GM19455 (cell line): ENCODE data around the gene CDHR2.

Source experiments
- ATAC-seq: cut with Tn5 transposase; IDR thresholded peaks from one replicate; pipeline ENCODE4 v1.9.1; 2021; ENCODE audit not compliant: unreplicated experiment

The CDHR2 gene

DNA sequence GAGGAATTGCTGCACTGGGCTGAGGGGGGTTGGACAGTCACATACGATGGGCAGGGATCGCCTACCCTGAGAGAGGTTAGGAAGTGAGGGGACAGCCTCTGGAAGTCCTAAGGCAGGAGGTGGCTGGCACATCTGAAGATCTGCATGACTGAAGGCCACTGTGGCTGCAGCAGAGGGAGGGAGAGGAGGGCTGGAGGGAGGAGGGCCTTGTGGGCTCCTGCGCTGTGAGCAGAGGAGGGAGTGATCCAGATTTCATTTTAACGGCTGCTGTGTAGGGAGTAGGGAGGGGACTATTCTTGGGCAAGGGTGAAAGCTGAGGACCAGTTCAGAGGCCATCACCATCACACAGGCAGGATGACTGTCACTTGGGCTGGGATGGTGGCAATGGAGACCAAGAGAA is 88.4 kb downstream of the CDHR2 start:
- ATAC-seq = no peak

GRCh38 chr5:176638437-176638836 is 89.3 kb downstream of the CDHR2 start:
- no peak for ATAC-seq

DNA sequence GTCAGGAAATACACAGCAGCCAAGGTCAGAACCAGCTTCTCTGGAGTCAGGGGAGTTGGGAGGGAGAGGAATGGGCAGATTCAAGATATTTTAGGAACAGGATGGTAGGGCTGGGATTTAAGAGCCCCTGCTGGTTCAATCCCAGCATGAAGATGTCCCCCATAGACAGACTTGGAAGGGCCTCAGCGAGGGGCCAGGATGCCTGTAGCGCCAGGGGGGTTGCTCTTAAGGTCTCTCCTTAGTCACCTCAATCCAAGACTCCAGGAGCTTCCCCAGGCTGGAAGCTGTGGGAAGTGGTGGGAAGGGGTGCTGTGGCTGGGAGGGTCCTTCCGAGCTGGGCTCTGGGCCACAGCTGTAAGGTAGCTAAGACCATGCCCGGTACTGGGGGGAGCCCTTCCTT is 90.1 kb downstream of the CDHR2 start:
- no peak for ATAC-seq

GRCh38 chr5:176639981-176640380 is 90.8 kb downstream of the CDHR2 start:
- no peak for ATAC-seq

DNA sequence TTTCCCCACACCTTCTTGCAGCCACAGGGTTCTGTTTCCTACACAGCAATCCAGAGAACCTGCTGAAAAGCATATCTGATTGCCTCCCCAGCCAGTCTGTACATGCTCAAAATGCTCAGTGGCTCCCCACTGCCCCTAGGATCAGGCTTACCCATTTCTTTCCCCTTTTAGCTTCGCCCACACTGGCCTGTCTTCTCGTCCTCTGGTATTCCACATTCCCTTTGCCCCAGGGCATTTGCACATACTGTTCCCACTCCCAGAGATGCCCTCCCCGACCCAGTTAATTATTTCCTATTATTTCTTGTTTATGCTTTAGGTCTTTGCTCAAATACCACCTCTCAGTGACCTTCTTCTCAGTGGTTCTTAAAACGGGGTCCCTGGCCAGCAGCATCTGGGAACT is 91.5 kb downstream of the CDHR2 start:
- no peak for ATAC-seq

DNA sequence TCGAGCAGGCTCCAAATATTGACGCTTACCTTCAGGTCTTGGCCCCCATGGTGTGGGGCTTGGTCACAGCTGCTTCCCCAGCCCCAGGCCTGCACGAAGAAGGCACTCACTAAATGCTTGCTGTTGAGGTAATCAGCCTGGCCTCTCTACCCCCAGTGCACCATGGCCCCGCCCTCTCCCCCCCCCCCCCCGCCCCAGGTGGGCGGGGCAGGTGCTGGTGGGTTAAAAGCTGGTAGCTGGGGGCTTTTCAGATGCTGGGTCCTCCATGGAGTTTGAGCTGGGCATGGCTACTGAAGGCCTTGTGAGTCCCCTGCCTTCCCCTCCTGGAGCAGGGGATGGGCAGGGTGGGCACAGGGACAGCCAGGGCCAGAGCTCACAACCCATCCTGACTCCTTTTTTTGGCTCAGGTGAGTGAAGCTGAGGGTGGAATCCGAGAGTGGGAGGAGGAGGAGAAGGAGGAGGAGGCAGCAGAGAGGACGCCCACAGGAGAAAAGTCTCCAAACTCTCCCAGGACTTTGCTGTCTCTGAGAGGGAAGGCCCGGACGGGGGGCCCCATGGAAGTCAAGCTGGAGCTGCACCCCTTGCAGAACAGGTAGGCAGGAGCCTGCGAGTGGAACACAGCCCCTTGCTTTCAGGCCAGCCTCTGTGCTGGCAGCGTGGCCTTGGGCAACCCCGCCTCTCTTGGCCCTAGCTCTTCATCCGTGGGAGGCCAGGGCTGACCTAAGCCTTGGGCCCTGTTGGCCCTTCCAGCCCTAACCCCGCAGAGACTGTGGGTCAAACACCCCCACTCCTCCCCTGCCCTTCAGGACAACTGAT is 93.7 kb downstream of the CDHR2 start:
- no peak for ATAC-seq

DNA sequence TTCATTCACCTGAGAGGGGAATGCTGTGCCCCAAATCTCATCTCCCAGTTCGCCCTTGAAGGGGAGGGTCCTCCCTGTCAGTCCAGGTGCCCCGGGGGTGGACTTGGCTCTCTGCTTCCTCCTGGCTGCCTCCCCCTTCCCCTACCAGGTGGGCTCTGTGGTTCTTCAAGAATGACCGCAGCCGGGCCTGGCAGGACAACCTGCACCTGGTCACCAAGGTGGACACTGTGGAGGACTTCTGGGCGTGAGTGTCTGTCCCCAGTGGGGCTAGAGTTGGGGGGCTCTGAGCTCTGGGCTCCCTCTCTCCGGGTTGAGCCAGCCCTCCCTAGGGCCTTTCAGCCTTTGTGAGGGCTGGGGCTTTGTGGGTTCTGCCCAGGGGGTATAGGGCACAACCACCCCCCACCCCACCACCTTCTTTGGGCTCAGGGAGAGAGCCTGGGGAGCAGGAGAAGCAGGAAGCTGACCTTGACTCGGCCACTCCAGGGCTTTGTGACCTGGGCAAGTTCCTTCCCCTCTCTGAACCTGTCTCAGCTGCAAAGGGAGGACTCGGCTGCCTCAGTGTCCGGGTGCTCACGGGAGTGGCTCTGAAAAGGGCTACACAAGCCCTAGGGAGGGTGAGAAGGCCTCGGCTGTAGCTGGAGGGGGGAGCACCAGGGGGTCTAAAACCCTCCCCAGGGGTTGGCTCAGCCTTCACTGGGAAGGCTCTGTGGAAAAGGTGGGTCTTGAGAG is 94.5 kb downstream of the CDHR2 start:
- no peak for ATAC-seq

DNA sequence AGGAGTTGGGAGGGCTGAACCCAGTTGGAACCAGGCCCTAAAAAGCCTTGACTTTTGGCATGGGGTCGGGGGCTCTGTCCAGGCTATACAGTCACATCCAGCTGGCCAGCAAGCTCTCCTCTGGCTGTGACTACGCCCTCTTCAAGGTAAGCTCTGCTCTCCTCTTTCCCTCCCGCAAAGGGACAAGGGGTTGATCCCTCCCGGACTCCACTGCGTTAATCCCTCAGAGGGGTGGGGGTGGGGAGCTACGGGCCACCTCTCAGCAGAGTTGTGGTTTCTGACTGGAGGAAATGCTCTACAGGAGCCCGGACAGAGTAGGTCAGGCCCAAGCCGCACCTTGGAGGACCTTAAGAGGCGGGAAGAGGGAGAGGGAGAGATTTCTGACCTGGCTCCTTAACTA is 95.2 kb downstream of the CDHR2 start:
- ATAC-seq = no peak

- no peak for ATAC-seq
These were observed 95.9 kb downstream of the CDHR2 start for GRCh38 chr5:176644878-176645670.
